Spleen (tissue), 7 donors: ENCODE data around the gene NPM3.

ENCODE experiments used
- CTCF ChIP-seq, 11 experiments: fragments of 200-600 bp in 7 of 11; fragments of 450-650 bp in 4 of 11; sonication (generic) in 4 of 11; IDR thresholded peaks in 8 of 11; conservative IDR thresholded peaks in 3 of 11; 1 replicate in 7 of 11; 2 replicates in 4 of 11; pipeline versions ENCODE4 v1.4.0 to v1.8.0; 2016 to 2021; ENCODE audit warnings: antibody characterized with exemption in 11 of 11, inconsistent platforms in 4 of 11, mild to moderate bottlenecking in 1 of 11
- POLR2A ChIP-seq, 3 donors: fragments of 450-650 bp; IDR thresholded peaks; one replicate each; pipeline ENCODE4 v1.5.1; 2017; ENCODE audit warnings: antibody characterized with exemption in 3 of 3, mild to moderate bottlenecking in 1 of 3
- donor health status: DM: no; HTN: no; CAD: no; lungs with moderate emphysema.
- donor health status: DM: no; HTN: no; CAD: no.
- donor health status: DM: no; HTN: no; CAD: no.

- TF ChIP-seq CTCF (IDR thresholded peaks at IDR 0.05 in 8 of 11, conservative IDR thresholded peaks at IDR 0.05 in 3 of 11) (no peak), POLR2A (IDR thresholded peaks at IDR 0.05) (no peak)
These were observed 16.9 kb downstream of the NPM3 start for GRCh38 chr10:101766306-101766705.
